T-cell (primary cell): ENCODE measurements around the gene FUZ. TPM values are rescaled to one million over a fixed set of nuclear protein-coding genes. Genes with fewer than 3 reads are reported as not detected.

Experiments
- ATAC-seq, 4 experiments: fragments of 200-7000 bp in 3 of 4; fragments of 150-1000 bp in 1 of 4; cut with Tn5 transposase; replicated peaks in 1 of 4; 1 replicate in 3 of 4; 2 replicates in 1 of 4; pipeline ENCODE4 v1.10.0; 2021; ENCODE audit warnings: moderate library complexity in 3 of 4, mild to moderate bottlenecking in 2 of 4, moderate number of reproducible peaks in 1 of 4
- CTCF ChIA-PET, 2 donors: fragments of 300-600 bp; sonication (Branson Sonifier 250); formaldehyde crosslinking; loops; one replicate each; lab custom pipeline; 2022; ENCODE audit warnings: antibody characterized with exemption in 2 of 2; lab: Charles Lee
- POLR2A ChIA-PET, 2 donors: fragments of 300-600 bp; sonication (Branson Sonifier 250); formaldehyde crosslinking; loops; one replicate each; lab custom pipeline; 2022; ENCODE audit warnings: antibody characterized with exemption in 2 of 2; lab: Charles Lee
- DNase-seq, 35 experiments: peaks; one replicate each; pipeline versions ENCODE4 v3.0.0 to v3.0.0-alpha.2; 2013 to 2023
- H3K27ac ChIP-seq: one replicate; pipeline ENCODE4 v1.5.1; 2013; ENCODE audit warnings: low read length
- H3K27me3 ChIP-seq, 2 experiments: replicated peaks in 1 of 2; 1 replicate in 1 of 2; 2 replicates in 1 of 2; pipeline versions ENCODE4 v1.6.1 to v1.7.0; 2013; ENCODE audit warnings: low read length in 1 of 2, mixed read lengths in 1 of 2; ENCODE audit not compliant: control insufficient read depth in 2 of 2, insufficient read depth in 2 of 2; ENCODE audit errors: extremely low read depth in 1 of 2
- H3K36me3 ChIP-seq, 2 donors: 1 replicate in 1 of 2; 2 replicates in 1 of 2; pipeline versions ENCODE4 v1.6.1 to v1.7.0; 2013; ENCODE audit warnings: low read length in 1 of 2; ENCODE audit not compliant: control insufficient read depth in 2 of 2, insufficient read depth in 1 of 2; ENCODE audit errors: extremely low read depth in 1 of 2
- H3K4me1 ChIP-seq, 2 experiments: 1 replicate in 1 of 2; 2 replicates in 1 of 2; pipeline versions ENCODE4 v1.6.1 to v1.7.0; 2013; ENCODE audit warnings: low read length in 2 of 2, mixed read lengths in 1 of 2; ENCODE audit not compliant: insufficient read depth in 2 of 2, control insufficient read depth in 1 of 2; ENCODE audit errors: extremely low read depth in 1 of 2
- H3K4me3 ChIP-seq, 2 donors: 1 replicate in 1 of 2; 2 replicates in 1 of 2; pipeline versions ENCODE4 v1.5.1 to v1.7.0; 2013; ENCODE audit warnings: mild to moderate bottlenecking in 2 of 2, low read length in 1 of 2, moderate library complexity in 1 of 2; ENCODE audit not compliant: control insufficient read depth in 1 of 2; ENCODE audit errors: extremely low read depth in 1 of 2
- H3K9me3 ChIP-seq: 2 replicates; pipeline ENCODE4 v1.7.0; 2013
- H3K27ac Mint-ChIP-seq, 2 donors: one replicate each; pipeline ENCODE4 v1.8.0; 2020 to 2021; ENCODE audit warnings: mild to moderate bottlenecking in 2 of 2, mixed read lengths in 2 of 2
- H3K27me3 Mint-ChIP-seq, 2 donors: one replicate each; pipeline ENCODE4 v1.8.0; 2021 to 2022; ENCODE audit warnings: mixed read lengths in 2 of 2
- H3K36me3 Mint-ChIP-seq: one replicate; pipeline ENCODE4 v1.8.0; 2021; ENCODE audit warnings: mixed read lengths
- H3K4me1 Mint-ChIP-seq, 3 donors: one replicate each; pipeline ENCODE4 v1.8.0; 2020 to 2022; ENCODE audit warnings: mixed read lengths in 3 of 3, mild to moderate bottlenecking in 1 of 3
- H3K4me3 Mint-ChIP-seq, 3 donors: one replicate each; pipeline ENCODE4 v1.8.0; 2020 to 2022; ENCODE audit warnings: mild to moderate bottlenecking in 3 of 3, mixed read lengths in 3 of 3, moderate library complexity in 3 of 3
- H3K9me3 Mint-ChIP-seq, 3 donors: one replicate each; pipeline ENCODE4 v1.8.0; 2020 to 2022; ENCODE audit warnings: mixed read lengths in 3 of 3
- WGBS: methylation state at CpG from one replicate; pipeline ENCODE4 v1.1.5; 2013; ENCODE audit warnings: missing lambda C conversion rate; ENCODE audit not compliant: insufficient coverage; 5-methylcytosine and 5-hydroxymethylcytosine counted together
- total RNA-seq, 35 experiments: library from RNA in 6 of 35; stranded (reverse) in 6 of 35; fragments of 120-200 nt in 1 of 35; gene quantifications; one replicate each; pipeline versions ENCODE4 v1.2.1 to v1.2.4 and lab custom pipeline; 2013 to 2026

The FUZ gene
- total RNA-seq, 5 donors from 2014 or later (not counting 1 experiment from before 2014, with no cell fraction given), result 12.8 to 31.2 (median 23.7) TPM

GRCh38 chr19:49807904-49808675, 5.0 kb downstream of the FUZ start:
- Histone ChIP-seq H3K4me3 (no peak overlapping the region), H3K4me1 (peaks cover 0 to 30% of the 10 kb centered on the region in 2 experiments), H3K36me3 (peaks cover 3 to 10% of the 10 kb centered on the region in 2 donors), H3K9me3 (no peaks in the 10 kb centered on the region), H3K27me3 (peaks cover 0 to 5% of the 10 kb centered on the region in 2 experiments), H3K27ac (peak overlapping the region; percentile 7)
- Mint-ChIP-seq H3K4me3 (peak overlapping the region; percentile 71 to 90 (median 73)), H3K27ac (peak overlapping the region; percentile 49 to 71), H3K4me1 (peaks cover 27 to 39% (median 29%) of the 10 kb centered on the region in 3 donors), H3K27me3 (no peaks in the 10 kb centered on the region), H3K9me3 (no peaks in the 10 kb centered on the region), H3K36me3 (peaks cover 11% of the 10 kb centered on the region)
- CTCF ChIA-PET, result no interaction called here
- POLR2A ChIA-PET, result no interaction called here
- ATAC-seq (no peak), DNase-seq (no peak)
- no CpG with 5 or more reads among the region's 20 CpGs for WGBS

GRCh38 chr19:49807058-49807903, 5.8 kb downstream of the FUZ start:
- H3K9me3 Mint-ChIP-seq, result no peaks in the 10 kb centered on the region

GRCh38 chr19:49806620-49806959, 6.5 kb downstream of the FUZ start:
- Histone ChIP-seq H3K36me3 (peaks cover 3 to 23% of the 10 kb centered on the region in 2 donors), H3K4me3 (no peak overlapping the region), H3K27ac (no peak overlapping the region), H3K4me1 (peaks cover 0 to 21% of the 10 kb centered on the region in 2 experiments), H3K27me3 (peaks cover 0 to 5% of the 10 kb centered on the region in 2 experiments), H3K9me3 (no peaks in the 10 kb centered on the region)
- Mint-ChIP-seq H3K27ac (no peak overlapping the region), H3K4me3 (no peak overlapping the region), H3K4me1 (peaks cover 15 to 26% (median 17%) of the 10 kb centered on the region in 3 donors), H3K36me3 (peaks cover 17% of the 10 kb centered on the region), H3K27me3 (no peaks in the 10 kb centered on the region), H3K9me3 (no peaks in the 10 kb centered on the region)
- DNase-seq (no peak), ATAC-seq (no peak)
- ChIA-PET CTCF (no interaction called here), POLR2A (no interaction called here)
- 94% methylated on average over 6 of the region's 8 CpGs for WGBS

More at GRCh38 chr19:49807058-49807903, 5.8 kb downstream of the FUZ start:
- H3K27ac Mint-ChIP-seq, result peak overlapping the region; percentile 43 to 71
- ChIA-PET CTCF (interaction anchor here in 1 of 2 donors (0.5 kb wide), 1 partner anchor 1158 kb away, joined by 4 read pairs; no protein-coding TSS in a partner anchor), POLR2A (no interaction called here)
- DNase-seq, result peak in 4 of 35 experiments; percentile 3 to 38 (median 15)
- peaks cover 19 to 31% (median 21%) of the 10 kb centered on the region in 3 donors for H3K4me1 Mint-ChIP-seq
- H3K36me3 ChIP-seq, result peaks cover 3 to 18% of the 10 kb centered on the region in 2 donors
- 67% methylated on average over 12 of the region's 18 CpGs for WGBS
- peaks cover 17% of the 10 kb centered on the region for H3K36me3 Mint-ChIP-seq
- no peaks in the 10 kb centered on the region for H3K9me3 ChIP-seq
- ATAC-seq, result no peak
- H3K27me3 Mint-ChIP-seq, result no peaks in the 10 kb centered on the region
- H3K27me3 ChIP-seq, result peaks cover 0 to 5% of the 10 kb centered on the region in 2 experiments
- H3K4me1 ChIP-seq, result peaks cover 0 to 22% of the 10 kb centered on the region in 2 experiments
- peak overlapping the region in 1 of 3 donors; percentile 73 for H3K4me3 Mint-ChIP-seq
- no peak overlapping the region for H3K4me3 ChIP-seq
- no peak overlapping the region for H3K27ac ChIP-seq

- Histone ChIP-seq H3K27me3 (peaks cover 0 to 5% of the 10 kb centered on the region in 2 experiments), H3K36me3 (peaks cover 4 to 26% of the 10 kb centered on the region in 2 donors), H3K9me3 (no peaks in the 10 kb centered on the region), H3K4me3 (no peak overlapping the region), H3K4me1 (peaks cover 0 to 21% of the 10 kb centered on the region in 2 experiments), H3K27ac (no peak overlapping the region)
- WGBS, result 91% methylated on average over 14 of the region's 20 CpGs
- Mint-ChIP-seq H3K4me1 (peaks cover 15 to 24% (median 17%) of the 10 kb centered on the region in 3 donors), H3K27ac (peak overlapping the region in 1 of 2 donors; percentile 29), H3K36me3 (peaks cover 17% of the 10 kb centered on the region), H3K27me3 (no peaks in the 10 kb centered on the region), H3K9me3 (no peaks in the 10 kb centered on the region), H3K4me3 (no peak overlapping the region)
- no peak for DNase-seq
- ChIA-PET POLR2A (no interaction called here), CTCF (no interaction called here)
- ATAC-seq, result no peak
These were observed 7.1 kb downstream of the FUZ start for GRCh38 chr19:49805822-49806619.

GRCh38 chr19:49803529-49803856, 9.6 kb downstream of the FUZ start:
- H3K4me1 Mint-ChIP-seq, result peaks cover 4 to 6% (median 6%) of the 10 kb centered on the region in 3 donors
- peaks cover 15 to 50% of the 10 kb centered on the region in 2 donors for H3K36me3 ChIP-seq
- peaks cover 24% of the 10 kb centered on the region for H3K36me3 Mint-ChIP-seq
- H3K4me3 ChIP-seq, result no peak overlapping the region
- 97% methylated on average over 6 of the region's 6 CpGs for WGBS
- H3K9me3 Mint-ChIP-seq, result no peaks in the 10 kb centered on the region
- ATAC-seq (no peak), DNase-seq (no peak)
- H3K27me3 Mint-ChIP-seq, result no peaks in the 10 kb centered on the region
- ChIA-PET POLR2A (no interaction called here), CTCF (no interaction called here)
- no peak overlapping the region for H3K27ac Mint-ChIP-seq
- H3K27ac ChIP-seq, result no peak overlapping the region
- peaks cover 0 to 4% of the 10 kb centered on the region in 2 experiments for H3K4me1 ChIP-seq
- no peak overlapping the region for H3K4me3 Mint-ChIP-seq
- H3K27me3 ChIP-seq, result no peaks in the 10 kb centered on the region
- H3K9me3 ChIP-seq, result no peaks in the 10 kb centered on the region
